DMS53 (cell line): ENCODE data around the gene RAB25.
A peak's percentile ranks its signal among the peaks of the same experiment; 100 is the strongest.
"Not testable (repeated sequence)": the region's sequence is repeated elsewhere in the genome, so short reads cannot be mapped to it uniquely, and the experiment has no call there.

Source experiments
- DNase-seq: peaks from one replicate; lab custom pipeline; 2025; lab: John Stamatoyannopoulos, UW

Gene RAB25

DNA sequence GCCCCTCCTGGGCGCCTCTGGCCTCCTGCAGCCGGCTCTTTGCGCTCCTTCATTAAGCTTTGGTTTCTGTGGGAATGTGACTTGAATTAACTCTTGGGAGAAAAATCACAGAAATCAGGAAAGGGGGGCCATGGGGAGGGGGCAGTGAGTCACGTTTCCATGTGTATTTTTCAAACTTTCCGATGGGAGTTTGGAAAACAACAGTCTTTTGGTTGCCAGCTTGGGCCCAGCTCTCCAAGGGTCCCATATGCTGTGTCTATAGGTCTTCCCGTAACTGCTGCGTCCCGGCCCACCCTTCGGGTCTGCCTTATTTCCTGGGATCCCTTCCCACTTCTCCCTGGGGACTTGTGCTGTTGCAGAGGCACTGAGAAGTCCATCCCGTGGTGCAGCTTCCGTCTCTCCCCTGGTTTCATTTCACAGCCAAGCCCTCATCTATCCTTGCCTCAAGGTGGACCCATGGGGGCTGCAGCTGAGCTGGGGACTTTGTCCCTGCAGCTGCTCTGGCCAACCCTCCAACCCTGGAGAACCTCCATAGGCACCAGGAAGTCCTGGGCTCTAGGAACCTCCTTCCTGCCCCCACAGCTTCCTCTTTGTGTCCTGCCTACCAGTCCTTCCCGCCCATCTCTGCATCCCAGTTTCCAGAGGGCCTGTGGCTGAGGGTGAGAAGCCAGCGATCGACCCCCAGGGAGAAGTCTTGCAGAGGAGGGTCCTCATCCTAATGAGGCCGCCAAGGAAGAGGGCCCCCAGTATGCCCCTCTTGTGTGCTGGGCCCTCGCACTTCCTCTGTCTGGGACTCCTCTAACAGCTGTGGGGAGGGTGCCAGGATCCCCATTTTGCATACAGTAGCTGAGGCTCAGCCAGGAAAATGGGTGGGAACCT is 41.9 kb downstream of the RAB25 start:
- DNase-seq, result no peak

DNA sequence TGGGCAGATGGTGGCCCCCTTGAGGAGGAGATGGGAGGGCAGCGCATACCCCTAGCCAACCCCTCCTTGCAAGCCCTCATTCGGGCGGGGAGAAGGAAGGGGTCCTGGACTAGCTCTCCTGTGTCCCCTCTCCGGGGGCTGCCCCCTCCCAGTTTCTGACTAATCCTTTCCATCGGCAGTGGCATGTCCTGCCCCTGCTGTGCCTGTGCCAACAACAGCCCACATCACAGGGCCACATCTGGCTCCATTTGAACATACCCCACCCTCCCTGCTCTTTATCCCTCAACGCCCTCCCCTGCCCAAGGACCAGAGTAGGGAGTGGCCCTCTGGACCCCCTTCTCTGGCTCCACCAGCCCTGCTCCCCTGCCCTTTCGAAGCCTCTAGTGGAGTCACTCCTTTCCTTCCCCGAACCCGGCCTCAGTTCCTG is 42.6 kb downstream of the RAB25 start:
- no peak for DNase-seq

DNA sequence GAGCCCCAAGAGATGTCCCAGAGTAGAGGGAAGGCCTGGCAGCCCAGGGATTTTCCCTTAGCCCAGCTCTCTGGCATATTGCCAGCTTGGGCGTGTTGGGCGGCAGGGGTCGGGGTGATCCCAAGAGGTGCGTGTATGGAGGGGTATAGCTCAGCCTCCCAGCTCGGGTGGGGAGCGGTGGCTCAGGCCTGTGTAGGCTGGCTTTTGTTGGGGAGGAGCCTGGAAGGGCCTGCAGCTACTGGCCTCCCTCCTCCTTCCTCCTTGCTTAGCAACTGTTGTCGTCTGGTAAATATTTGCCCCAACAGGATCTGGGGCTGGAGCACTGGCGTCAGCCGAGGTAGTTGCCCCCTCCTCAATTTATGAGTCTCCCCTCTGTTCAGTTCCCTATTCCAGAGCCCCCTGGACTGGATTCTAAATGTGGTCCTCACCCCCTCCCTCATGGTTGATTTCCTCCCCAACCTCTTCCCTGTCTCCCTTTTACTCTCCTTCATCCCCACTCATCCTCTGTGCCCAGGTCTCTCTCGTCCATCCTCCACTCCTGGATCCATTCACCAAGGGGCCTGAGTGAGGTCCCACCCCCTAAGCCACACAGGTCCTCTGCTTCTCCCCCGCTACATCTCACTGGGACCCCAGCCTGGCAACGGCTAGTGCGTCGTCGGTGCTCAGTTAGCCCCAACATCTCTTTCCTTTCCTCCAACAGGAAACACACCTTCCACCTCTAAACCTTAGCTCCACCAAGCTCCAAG is 43.3 kb downstream of the RAB25 start:
- peak; percentile 94 for DNase-seq

DNA sequence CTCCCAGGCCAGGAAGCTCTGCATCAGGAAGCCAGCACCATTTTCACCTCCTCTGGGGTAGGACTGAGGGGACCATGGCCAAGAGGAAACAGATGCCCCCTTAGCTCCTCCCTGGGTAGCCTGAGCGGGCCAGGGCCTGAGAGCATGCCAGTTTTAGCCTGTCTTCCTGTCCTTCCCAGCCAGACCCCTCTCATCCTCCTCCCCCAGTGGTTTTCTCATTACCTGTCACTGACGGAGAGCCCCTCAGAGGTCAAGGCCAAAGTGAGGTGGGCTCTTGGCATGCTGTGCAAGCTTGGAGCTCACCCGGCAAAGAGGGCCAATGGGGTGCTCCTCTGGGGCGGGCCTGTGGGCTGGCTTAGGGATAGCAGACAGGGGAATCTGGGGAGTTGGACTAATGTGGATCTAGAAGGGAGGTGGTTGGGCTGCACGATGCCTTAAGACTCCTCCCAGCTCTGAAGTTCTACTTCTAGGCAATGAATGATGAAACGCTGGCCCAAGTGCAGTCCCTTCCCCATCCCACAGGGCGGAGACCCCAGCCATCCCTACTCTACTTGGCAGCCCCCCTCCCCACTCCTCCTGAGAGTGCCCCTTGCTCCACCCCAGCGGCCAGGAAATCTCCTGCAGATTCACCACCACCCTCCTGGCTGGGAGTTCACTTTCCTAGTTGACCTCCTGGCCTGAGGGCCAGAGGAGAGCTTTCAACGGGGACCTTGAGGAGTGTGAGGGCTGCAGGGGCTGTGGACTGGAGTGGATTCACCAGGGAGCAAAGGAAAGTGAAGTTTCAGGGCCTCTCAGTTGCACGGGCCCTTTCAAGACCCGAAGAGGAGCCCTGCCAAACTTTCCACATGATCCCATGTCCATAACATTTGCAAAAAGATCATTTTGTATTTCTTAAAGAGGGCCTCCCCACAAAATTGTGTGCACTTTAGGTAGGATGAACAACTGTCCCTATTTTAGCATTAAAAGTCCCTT is 44.2 kb downstream of the RAB25 start:
- DNase-seq, result peak; percentile 41

DNA sequence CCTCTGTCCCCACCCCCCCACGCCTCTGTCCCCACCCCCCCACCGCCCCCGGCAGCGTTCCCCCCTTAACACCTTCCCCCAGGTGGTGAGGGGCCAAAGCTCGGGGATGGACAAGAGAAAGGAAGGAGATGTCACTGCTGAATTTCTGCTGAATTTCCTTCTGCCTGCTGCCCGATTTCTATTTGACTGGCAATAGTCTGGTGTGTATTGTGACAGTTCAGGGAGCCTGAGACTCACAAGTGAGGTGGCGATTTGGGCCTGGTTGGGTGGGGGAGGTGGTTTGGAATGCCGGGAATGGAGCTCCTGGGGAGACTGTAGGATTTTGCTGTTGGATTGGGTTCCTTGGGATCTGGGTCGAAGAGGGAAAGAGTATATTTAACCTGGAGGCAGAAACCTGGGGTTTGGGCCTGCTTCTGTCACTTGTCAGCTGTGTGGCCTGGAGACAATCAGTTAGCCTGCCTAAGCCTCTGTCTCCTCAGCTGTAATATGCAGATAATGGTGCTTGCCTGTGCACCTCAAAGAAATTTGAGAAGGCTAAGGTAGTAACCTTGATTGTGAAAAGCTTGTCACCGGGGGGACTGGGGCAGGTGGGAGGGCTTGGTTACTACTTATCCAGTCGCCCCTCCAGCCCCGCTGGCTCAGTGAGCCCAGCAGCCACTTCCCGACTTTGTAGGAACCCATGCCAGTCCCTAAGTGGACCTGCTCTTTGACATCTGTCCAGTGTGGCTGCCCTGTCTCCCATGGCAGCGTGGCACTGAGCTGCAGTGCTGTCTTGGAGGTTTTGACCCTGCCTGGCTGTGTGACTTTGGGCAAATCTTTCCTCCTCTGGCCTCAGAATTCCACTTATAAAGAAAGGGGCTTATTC is 45.9 kb downstream of the RAB25 start:
- peak; percentile 80 for DNase-seq

DNA sequence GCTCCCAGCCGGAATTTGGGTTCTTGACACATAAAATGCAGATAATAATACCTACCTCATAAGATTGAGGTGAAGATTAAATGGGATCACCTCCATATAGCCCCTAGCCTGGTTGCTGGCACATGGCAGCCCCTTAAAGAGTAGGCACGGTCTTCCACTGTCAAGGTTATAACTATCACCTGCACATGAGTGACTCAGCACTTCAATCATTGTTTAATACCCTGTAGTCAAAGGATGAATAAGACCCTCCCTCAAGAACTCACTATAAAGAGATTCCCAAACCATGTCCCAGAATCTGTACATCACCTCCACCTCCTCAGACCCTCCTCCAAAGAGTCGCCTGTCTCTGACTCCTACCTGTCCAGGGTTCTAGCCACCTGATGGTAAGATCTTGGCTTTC is 47.1 kb downstream of the RAB25 start:
- DNase-seq, result no peak

DNA sequence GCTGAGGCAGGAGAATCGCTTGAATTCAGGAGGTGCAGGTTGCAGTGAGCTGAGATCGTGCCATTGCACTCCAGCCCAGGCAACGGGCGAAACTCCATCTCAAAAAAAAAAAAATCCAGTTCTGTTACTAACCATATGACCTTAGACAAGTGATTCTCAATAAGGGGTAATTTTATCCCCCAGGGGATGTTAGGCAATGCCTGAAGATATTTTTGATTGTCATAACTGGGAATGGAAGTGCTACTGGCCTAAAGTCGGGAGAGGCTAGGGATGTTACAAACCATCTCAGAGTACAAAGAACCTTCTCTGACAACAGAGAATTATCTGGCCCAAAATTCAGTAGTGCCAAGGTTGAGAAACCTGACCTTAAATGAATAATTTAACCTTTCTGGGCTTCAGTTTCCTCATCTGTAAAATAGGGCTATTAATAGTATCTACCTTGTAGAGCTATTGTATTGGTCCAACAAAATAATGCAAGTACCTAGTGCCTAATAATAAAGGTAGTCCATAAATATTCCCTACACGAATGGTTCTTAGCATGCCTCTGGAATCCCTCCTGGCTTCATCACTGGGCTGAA is 47.8 kb downstream of the RAB25 start:
- no peak for DNase-seq

DNA sequence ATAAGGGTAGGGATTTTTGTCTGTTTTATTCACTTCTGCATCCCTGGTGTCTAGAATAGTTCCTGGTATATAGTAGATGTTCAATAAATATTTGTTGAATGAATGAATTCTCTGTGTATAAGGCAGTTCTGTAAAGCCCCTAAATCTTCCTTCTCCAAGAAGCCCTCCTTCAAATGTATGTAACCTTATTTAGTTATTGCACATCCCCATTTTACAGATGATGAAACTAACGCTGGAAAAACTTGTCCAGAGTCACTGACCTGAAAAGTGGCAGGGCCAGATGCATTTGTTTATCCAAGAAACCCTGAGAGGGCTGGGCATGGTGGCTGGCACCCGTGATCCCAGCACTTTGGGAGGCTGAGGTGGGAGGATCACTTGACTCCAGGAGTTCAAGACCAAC is 49.3 kb downstream of the RAB25 start:
- no peak for DNase-seq

DNA sequence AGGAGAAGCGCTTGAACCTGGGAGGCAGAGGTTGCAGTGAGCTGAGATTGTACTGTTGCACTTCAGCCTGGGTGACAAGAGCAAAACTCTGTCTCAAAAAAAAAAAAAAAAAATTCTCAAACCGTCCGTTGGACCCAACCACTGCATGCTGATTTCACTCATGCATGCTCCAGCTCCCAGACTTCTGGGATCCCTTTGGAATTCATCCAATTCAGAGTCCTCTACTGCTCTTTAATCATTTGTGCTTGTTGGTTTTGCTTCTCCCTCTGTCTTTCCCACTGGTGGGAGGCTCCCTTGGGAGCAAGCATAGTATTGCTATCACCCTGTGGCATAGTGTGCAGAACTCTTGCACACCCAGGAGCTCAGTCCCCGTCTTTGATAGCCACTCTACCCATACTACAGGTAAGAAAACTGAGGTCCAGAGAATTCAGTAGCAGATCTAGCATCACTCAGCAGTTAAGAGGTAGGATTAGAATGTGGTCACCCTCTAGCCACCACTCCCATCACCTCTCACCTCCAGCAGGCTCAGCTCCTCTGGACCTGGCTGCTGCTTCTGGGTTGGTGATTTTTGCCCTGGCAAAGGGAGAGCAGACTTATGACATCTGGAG is 50.5 kb downstream of the RAB25 start:
- DNase-seq, result no peak

DNA sequence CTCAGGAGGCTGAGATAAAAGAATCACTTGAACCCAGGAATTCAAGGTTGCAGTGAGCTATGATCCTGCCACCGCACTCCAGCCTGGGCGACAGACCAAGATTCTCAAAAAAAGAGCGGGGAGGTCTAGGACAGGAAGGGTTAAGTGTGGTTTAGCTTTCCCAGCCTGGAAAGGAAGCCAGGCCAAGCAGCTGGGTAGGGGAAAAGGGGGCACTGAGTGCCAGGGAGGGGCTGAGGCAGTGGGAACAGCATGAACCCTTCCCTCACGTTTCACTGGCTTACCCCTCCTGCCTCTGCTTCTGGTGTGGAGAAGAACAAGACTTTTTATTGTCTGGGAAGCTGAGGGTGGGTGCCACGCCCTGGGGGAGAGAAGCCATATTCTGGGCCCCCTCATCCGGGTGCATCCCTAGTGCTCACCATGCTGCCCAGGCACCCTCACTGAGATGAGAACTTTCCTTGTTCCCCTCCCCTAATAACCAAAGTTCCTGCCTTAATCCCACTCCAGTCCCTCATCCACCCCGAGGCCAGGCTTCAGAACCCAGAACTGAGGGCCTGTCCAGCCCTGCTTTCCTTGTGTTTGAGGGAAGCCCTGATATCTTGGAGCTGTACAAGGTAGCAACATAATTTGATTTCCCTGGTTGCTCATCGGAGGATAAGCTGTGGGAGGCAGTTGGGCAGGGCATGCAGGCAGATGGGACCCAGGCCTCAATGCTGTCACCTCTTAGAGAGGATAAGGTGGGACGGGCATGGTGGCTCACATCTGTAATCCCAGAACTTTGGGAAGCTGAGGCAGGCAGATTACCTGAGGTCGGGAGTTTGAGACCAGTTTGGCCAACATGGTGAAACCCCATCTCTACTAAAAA is 51.5 kb downstream of the RAB25 start:
- DNase-seq, result no peak

DNA sequence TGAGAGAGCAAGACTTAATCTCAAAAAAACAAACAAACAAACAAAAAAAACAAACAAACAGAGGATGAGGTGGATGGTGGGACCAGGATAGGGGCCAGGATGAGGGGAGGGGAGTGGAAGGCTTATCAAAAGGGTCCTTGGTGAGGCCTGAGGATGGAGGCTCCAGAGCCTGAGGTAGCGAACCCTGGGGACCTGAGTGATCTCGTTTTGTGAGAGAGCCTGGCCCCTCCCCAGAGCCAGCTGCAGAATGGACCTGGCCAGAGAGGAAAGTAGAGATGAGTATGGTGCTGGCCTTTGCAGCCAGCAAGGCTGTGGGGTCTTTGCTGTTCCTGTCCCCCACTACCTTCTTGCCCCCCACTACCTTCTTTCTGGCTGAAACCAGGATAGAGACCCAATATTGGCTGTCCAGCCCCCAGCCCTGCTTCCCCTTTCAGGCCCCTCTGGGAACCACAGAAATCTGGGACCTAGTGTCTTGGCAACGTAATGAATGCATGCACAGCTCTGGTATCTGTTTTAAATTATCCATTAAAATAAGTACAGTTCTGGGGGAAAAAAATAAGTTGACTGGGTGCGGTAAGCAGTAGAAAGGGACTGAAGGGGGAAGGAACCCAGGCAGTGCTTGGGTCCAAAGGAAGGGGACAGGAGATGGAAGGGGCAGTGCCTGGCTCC is 52.5 kb downstream of the RAB25 start:
- no peak for DNase-seq

DNA sequence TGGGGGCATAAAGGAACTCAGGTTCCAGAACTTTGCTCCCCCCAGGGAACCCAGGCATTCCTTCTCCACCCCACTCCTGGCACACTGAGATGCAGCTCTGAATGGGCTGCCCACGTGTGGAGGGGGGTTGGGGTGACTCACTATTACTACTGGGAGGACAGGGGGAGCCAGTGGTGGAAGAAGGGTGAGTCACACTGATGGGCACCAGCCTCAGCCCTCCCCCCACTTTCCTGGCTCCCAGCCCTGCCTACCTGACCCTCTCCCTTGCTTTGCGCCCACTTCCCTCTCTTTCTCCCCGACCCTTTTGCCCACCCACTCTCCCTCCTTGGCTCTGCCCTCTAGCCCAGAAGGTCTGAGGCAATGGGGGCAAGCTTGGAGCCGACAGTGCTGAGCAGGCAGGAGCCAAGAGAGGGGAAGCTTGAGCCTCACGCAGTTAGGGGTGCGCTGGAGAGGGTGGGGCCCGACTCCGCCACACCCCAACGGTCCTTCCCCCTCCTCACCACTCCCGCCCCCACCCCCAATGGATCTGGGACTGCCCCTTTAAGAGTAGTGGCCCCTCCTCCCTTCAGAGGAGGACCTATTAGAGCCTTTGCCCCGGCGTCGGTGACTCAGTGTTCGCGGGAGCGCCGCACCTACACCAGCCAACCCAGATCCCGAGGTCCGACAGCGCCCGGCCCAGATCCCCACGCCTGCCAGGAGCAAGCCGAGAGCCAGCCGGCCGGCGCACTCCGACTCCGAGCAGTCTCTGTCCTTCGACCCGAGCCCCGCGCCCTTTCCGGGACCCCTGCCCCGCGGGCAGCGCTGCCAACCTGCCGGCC is 53.4 kb downstream of the RAB25 start, which contains the start of gene LMNA:
Gene LMNA, plus strand, starts transcription at position 611 of the 818 bp plus-strand sequence. CDS start 208 bp downstream, outside the sequence.
- peak; percentile 92 for DNase-seq

DNA sequence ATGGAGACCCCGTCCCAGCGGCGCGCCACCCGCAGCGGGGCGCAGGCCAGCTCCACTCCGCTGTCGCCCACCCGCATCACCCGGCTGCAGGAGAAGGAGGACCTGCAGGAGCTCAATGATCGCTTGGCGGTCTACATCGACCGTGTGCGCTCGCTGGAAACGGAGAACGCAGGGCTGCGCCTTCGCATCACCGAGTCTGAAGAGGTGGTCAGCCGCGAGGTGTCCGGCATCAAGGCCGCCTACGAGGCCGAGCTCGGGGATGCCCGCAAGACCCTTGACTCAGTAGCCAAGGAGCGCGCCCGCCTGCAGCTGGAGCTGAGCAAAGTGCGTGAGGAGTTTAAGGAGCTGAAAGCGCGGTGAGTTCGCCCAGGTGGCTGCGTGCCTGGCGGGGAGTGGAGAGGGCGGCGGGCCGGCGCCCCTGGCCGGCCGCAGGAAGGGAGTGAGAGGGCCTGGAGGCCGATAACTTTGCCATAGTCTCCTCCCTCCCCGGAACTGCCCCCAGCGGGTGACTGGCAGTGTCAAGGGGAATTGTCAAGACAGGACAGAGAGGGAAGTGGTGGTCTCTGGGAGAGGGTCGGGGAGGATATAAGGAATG is 54.1 kb downstream of the RAB25 start:
- peak; percentile 70 for DNase-seq

DNA sequence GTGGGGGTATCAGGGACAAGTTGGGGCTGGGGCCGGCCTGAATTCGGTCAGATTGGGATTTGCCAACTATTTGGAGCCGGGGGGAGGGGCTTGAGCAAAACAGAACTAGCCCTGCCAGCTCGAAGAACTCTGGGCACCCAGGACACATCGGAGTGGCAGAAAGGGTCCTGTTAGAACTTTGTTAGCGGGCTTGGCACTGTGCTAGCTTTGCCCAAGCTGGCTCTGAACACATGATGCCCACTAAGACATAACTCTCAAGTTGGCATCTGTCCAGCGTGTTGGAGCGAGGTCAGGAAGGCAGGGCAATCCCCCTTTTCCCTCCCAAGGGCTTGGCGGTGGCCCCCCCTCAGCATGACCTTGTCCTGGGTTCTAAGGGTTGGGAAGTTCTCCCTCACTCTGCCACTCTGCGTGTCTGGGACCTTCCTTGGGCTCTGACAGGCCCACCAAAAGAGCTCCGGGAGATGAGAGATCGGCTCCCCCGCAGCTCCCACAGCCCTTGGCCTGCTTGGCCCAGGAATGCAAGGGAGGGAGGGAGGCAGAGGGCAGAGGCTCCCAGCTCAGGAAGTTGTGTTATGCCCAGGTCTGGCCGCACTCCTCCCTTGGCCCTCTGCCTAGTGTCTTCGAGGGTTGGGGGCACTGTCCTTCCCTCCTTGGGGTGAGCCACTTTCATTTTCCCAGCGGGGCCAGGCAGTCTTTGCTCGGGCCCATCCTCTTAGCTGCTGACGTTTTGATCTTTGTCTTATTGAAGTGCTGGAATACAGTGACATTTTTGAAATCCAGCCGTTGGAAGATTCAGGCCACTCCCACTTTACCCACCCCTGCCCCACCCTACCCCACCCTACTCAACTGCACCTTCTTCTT is 54.8 kb downstream of the RAB25 start:
- DNase-seq, result peak; percentile 68

DNA sequence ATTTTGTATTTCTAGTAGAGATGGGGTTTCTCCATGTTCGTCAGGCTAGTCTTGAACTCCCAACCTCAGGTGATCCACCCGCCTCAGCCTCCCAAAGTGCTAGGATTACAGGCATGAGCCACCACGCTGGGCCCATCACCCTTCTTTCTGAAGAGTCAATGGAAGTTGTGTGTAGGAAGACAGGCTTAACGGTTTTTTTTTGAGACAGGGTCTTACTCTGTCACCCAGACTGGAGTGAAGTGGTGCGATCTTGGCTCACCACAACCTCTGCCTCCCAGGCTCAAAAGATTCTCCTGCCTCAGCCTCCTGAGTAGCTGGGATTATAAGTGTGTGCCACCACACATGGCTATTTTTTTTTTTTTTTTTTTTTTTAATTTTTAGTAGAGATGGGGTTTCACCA is 55.8 kb downstream of the RAB25 start:
- not testable (repeated sequence) for DNase-seq

DNA sequence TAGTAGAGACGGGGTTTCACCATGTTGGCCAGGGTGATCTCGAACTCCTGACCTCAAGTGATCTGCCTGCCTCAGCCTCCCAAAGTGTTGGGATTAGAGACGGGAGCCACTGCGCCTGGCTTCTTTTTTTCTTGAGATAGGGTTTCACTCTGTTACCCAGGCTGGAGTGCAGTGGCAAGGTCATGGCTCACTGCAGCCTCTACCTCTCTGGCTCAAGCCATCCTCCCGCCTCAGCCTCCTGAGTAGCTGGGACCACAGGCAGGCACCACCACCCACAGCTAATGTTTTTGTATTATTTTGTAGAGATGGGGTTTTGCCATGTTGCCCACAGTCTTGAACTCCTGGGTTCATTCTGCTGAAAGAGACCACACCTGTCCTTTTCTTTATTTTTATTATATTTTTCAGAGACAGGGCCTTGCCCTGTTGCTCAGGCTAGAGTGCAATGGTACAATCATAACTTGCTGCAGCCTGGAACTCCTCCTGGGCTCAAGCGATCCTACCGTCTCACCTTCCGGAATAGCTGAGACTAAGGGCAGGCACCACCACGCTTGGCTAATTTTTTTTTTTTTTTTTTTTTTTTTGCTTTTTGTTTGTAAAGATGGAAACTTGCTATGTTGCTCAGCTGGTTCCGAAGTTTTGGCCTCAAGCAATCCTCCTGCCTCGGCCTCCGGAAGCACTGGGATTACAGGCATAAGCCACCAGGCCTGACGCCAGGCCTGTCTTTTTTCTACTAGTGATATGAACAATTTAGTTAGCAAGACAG is 56.6 kb downstream of the RAB25 start:
- no peak for DNase-seq
